Keratinocyte (primary cell): ENCODE data around the gene RBM39. TPM values are rescaled to one million over a fixed set of nuclear protein-coding genes. Genes with fewer than 3 reads are reported as not detected.
"Not testable (repeated sequence)": the region's sequence is repeated elsewhere in the genome, so short reads cannot be mapped to it uniquely, and the experiment has no call there.

ENCODE experiments used
- DNase-seq: peaks from one replicate; pipeline ENCODE4 v3.0.0-alpha.2; 2011; ENCODE audit warnings: low read depth, missing footprints, low spot score
- FAIRE-seq: peaks from 2 replicates; lab custom pipeline; 2011; peaks lifted over from hg19 to GRCh38; lab: Jason Lieb, UNC
- H2AFZ ChIP-seq: 2 replicates; pipeline ENCODE4 v1.6.0; 2012; ENCODE audit warnings: low read length, control low read depth, inconsistent platforms; ENCODE audit not compliant: control insufficient read depth
- H3K27ac ChIP-seq: 2 replicates; pipeline ENCODE4 v1.5.1; 2011; ENCODE audit warnings: low read length; ENCODE audit not compliant: control insufficient read depth, insufficient read depth
- H3K27me3 ChIP-seq: 3 replicates; pipeline ENCODE4 v1.6.0; 2011; ENCODE audit warnings: low read length; ENCODE audit not compliant: control insufficient read depth, insufficient read depth; ENCODE audit errors: extremely low read depth
- H3K36me3 ChIP-seq, 2 experiments: 2 replicates in 1 of 2; 3 replicates in 1 of 2; pipeline ENCODE4 v1.5.1; 2011; ENCODE audit warnings: low read length in 2 of 2, mild to moderate bottlenecking in 1 of 2; ENCODE audit not compliant: control insufficient read depth in 2 of 2, insufficient read depth in 2 of 2; ENCODE audit errors: extremely low read depth in 1 of 2
- H3K4me1 ChIP-seq: 3 replicates; pipeline ENCODE4 v1.5.1; 2011; ENCODE audit warnings: low read length; ENCODE audit not compliant: control insufficient read depth, insufficient read depth; ENCODE audit errors: extremely low read depth
- H3K4me2 ChIP-seq: 3 replicates; pipeline ENCODE4 v1.6.0; 2011; ENCODE audit warnings: low read depth, low read length; ENCODE audit not compliant: control insufficient read depth, insufficient read depth; ENCODE audit errors: extremely low read depth
- H3K4me3 ChIP-seq, 3 experiments: fragments of 200-600 bp in 1 of 3; sonication (generic) in 1 of 3; 2 replicates in 2 of 3; 3 replicates in 1 of 3; pipeline ENCODE4 v1.5.1; 2011 to 2016; ENCODE audit warnings: low read length in 3 of 3, mild to moderate bottlenecking in 3 of 3, control low read depth in 2 of 3, inconsistent platforms in 1 of 3, low read depth in 1 of 3, mixed read lengths in 1 of 3, mixed run types in 1 of 3, moderate library complexity in 1 of 3; ENCODE audit not compliant: control insufficient read depth in 2 of 3, insufficient read depth in 2 of 3; ENCODE audit errors: extremely low read depth in 1 of 3
- H3K79me2 ChIP-seq: 2 replicates; pipeline ENCODE4 v1.6.0; 2012; ENCODE audit warnings: low read length; ENCODE audit not compliant: control insufficient read depth, insufficient read depth
- H3K9ac ChIP-seq: 3 replicates; pipeline ENCODE4 v1.6.0; 2011; ENCODE audit warnings: low read length; ENCODE audit not compliant: control insufficient read depth, insufficient read depth; ENCODE audit errors: extremely low read depth
- H3K9me1 ChIP-seq: 3 replicates; pipeline ENCODE4 v1.6.0; 2011; ENCODE audit warnings: low read length; ENCODE audit not compliant: control insufficient read depth, insufficient read depth; ENCODE audit errors: extremely low read depth
- H3K9me3 ChIP-seq: 2 replicates; pipeline ENCODE4 v1.5.1; 2012; ENCODE audit warnings: low read depth, low read length; ENCODE audit not compliant: control insufficient read depth
- H4K20me1 ChIP-seq: 3 replicates; pipeline ENCODE4 v1.6.0; 2011; ENCODE audit warnings: low read length; ENCODE audit not compliant: control insufficient read depth, insufficient read depth; ENCODE audit errors: extremely low read depth
- EZH2 ChIP-seq: IDR thresholded peaks from one replicate; pipeline ENCODE4 v1.6.1; 2012; ENCODE audit warnings: inconsistent platforms, mild to moderate bottlenecking, low read length, moderate library complexity
- dilution Hi-C: fragments of 300-500 bp; cut with MboI; formaldehyde crosslinking; loops from one replicate; pipeline ENCODE4 v1.7.0; 2020; ENCODE audit warnings: low sequenced_read_pairs; ENCODE audit not compliant: extremely low pct_ligation_motif_present
- polyA plus RNA-seq, 5 experiments: library from polyadenylated mRNA; depleted of rRNA in 3 of 5; stranded (reverse) in 3 of 5; stranded (forward) in 1 of 5; unstranded in 1 of 5; fragments of >200 nt; gene quantifications; 1 replicate in 1 of 5; 2 replicates in 3 of 5; 3 replicates in 1 of 5; pipeline versions ENCODE4 v1.2.1 to v1.2.3, GENCODE V29; 2011 to 2012; ENCODE audit warnings: missing spikeins in 2 of 5, low read depth in 1 of 5, low replicate concordance in 1 of 5
- TF ChIP-seq, protein P1 (sequence below), 3 experiments: IDR thresholded peaks in 1 of 3; conservative IDR thresholded peaks in 1 of 3; optimal IDR thresholded peaks in 1 of 3; 2 replicates in 2 of 3; 3 replicates in 1 of 3; pipeline versions ENCODE3 to v1.5.1; 2011; ENCODE audit warnings: low read length in 3 of 3, mild to moderate bottlenecking in 3 of 3, moderate library complexity in 2 of 3, control low read depth in 1 of 3, inconsistent platforms in 1 of 3; ENCODE audit not compliant: insufficient read depth in 2 of 3; ENCODE audit errors: extremely low read depth in 1 of 3

Gene RBM39
- polyA plus RNA-seq, 1 donor (not counting 4 experiments of a cell fraction or from before 2014, with no cell fraction given), result 146 TPM

DNA sequence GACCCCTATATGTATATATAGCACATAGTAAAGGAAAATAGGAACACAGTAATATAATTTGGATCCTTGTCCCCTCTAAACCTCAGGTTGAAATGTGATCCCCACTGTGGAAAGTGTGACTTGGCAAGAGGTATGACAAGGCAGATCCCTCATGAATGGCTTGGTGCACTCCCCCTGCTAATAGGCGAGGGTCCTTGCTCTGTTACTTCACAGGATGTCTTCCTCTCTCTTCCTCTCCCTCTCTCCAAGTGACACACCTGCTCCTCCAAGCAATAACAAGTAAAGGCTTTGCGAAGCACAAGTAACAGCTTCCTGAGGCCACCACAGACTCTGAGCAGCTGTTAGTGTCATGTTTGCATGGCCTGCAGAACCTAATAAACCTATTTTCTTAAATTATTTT is 26.4 kb downstream of the RBM39 start:
- Histone ChIP-seq H3K9ac (no peak overlapping the region), H3K4me3 (no peak overlapping the region), H3K27me3 (no peaks in the 10 kb centered on the region), H3K4me1 (no peaks in the 10 kb centered on the region), H4K20me1 (peaks cover 27% of the 10 kb centered on the region), H2AFZ (no peak overlapping the region), H3K9me3 (no peaks in the 10 kb centered on the region), H3K9me1 (no peaks in the 10 kb centered on the region), H3K4me2 (no peak overlapping the region), H3K36me3 (peaks cover 49 to 57% of the 10 kb centered on the region in 2 experiments), H3K79me2 (peaks cover 88% of the 10 kb centered on the region), H3K27ac (no peak overlapping the region)
- dilution Hi-C loops, result no loop called here
- FAIRE-seq, result no peak
- DNase-seq, result no peak
- no peak for TF ChIP-seq EZH2
- TF ChIP-seq, protein P1, sequence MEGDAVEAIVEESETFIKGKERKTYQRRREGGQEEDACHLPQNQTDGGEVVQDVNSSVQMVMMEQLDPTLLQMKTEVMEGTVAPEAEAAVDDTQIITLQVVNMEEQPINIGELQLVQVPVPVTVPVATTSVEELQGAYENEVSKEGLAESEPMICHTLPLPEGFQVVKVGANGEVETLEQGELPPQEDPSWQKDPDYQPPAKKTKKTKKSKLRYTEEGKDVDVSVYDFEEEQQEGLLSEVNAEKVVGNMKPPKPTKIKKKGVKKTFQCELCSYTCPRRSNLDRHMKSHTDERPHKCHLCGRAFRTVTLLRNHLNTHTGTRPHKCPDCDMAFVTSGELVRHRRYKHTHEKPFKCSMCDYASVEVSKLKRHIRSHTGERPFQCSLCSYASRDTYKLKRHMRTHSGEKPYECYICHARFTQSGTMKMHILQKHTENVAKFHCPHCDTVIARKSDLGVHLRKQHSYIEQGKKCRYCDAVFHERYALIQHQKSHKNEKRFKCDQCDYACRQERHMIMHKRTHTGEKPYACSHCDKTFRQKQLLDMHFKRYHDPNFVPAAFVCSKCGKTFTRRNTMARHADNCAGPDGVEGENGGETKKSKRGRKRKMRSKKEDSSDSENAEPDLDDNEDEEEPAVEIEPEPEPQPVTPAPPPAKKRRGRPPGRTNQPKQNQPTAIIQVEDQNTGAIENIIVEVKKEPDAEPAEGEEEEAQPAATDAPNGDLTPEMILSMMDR (optimal IDR thresholded peaks at IDR 0.05 in 1 of 3, IDR thresholded peaks at IDR 0.05 in 1 of 3, conservative IDR thresholded peaks at IDR 0.05 in 1 of 3; ENCODE audit: extremely low read depth in 1 of 3, insufficient read depth in 2 of 3, low read length in 3 of 3), result no peak

DNA sequence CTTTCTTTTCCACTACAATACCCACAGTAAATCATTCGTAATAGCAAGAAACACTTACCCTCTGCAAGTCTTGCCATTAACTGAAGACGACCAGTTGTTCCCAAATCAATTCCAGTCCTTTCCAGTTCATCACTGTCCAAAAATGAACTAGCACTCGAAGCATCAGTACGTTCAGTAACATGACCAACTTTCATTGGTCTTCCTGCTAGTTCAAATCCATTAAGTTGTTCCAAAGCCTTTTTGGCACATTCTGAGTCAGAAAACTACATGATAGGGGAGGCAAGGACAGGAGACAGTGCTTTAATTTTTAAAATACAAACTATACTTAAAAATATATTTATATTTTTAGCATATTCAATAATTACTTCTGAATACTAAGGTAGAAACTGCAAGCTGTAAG is 27.9 kb downstream of the RBM39 start:
- Histone ChIP-seq H3K4me1 (no peaks in the 10 kb centered on the region), H3K9me3 (no peaks in the 10 kb centered on the region), H3K4me3 (no peak overlapping the region), H3K9ac (no peak overlapping the region), H3K79me2 (peaks cover 83% of the 10 kb centered on the region), H3K27me3 (no peaks in the 10 kb centered on the region), H3K4me2 (no peak overlapping the region), H2AFZ (no peak overlapping the region), H4K20me1 (peaks cover 21% of the 10 kb centered on the region), H3K9me1 (no peaks in the 10 kb centered on the region), H3K27ac (no peak overlapping the region), H3K36me3 (peaks cover 41 to 54% of the 10 kb centered on the region in 2 experiments)
- DNase-seq (no peak), FAIRE-seq (no peak)
- TF ChIP-seq EZH2, result no peak
- TF ChIP-seq, protein P1 (optimal IDR thresholded peaks at IDR 0.05 in 1 of 3, IDR thresholded peaks at IDR 0.05 in 1 of 3, conservative IDR thresholded peaks at IDR 0.05 in 1 of 3; ENCODE audit: extremely low read depth in 1 of 3, insufficient read depth in 2 of 3, low read length in 3 of 3), result no peak
- dilution Hi-C loops, result no loop called here

DNA sequence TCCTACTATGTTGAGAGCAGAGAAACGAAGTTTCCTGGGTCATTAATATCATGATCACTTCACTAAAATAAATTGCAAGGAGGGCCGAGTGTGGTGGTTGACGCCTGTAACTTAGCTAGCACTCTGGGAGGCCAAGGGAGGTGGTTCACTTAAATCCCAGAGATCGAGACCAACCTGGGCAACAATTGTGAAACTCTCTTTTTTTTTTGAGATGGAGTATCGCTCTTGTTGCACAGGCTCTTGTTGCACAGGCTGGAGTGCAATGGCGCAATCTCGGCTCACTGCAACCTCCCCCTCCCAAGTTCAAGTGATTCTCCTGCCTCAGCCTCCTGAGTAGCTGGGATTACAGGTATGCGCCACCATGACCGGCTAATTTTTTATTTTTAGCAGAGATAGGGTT is 28.9 kb downstream of the RBM39 start:
- H3K9me3 ChIP-seq, H3K27me3 ChIP-seq, H3K4me3 ChIP-seq, H3K4me2 ChIP-seq, H3K27ac ChIP-seq, dilution Hi-C loops, DNase-seq, H3K4me1 ChIP-seq, H3K9ac ChIP-seq, H3K9me1 ChIP-seq, FAIRE-seq, H2AFZ ChIP-seq: not testable (repeated sequence)
- peaks cover 13% of the 10 kb centered on the region for H4K20me1 ChIP-seq
- peaks cover 37 to 63% of the 10 kb centered on the region in 2 experiments for H3K36me3 ChIP-seq
- peaks cover 80% of the 10 kb centered on the region for H3K79me2 ChIP-seq
